ENCODE data around the gene ZFYVE19.
A peak's percentile ranks its signal among the peaks of the same experiment; 100 is the strongest.

ZFYVE19 gene

DNA sequence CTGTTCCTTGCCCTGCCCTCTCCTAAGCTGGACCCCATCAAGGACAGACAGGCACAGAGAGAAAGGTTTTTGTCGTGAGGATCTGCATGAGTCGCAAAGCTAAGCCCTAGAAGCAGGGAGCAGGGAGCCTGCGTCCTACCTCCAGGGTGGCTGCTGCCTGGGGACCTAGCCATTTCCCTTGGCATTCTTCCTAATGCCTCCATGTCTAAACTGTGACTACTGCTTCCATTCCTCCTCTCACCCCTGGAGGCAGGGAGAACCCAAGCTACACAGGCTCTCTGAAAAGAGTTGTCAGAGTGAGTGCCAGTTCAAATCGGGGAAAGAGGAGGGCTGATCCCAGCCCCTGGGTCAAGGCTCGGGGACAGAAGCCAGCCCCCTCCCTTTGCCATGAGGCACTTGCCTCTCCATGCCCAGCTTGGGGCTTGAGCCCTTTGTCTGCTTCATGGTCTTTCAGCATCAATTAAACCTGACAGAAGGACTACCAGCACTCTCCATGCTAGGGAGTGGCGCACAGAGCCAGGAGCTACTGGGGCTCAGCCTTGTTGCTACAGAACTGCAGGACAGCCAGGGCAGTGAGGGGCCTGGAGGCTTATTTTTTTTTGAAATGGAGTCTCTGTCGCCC is 40.6 kb upstream of the ZFYVE19 start:
- WGBS (ENCODE audit: insufficient coverage) = 94% methylated on average over 7 of the region's 7 CpGs
- CTCF ChIA-PET = interaction anchor here (1.4 to 14.6 kb wide), 4 partner anchors 16 to 71 kb away, joined by 4 to 123 read pairs (median 8); partner anchors contain the start of gene RAD51
- Histone ChIP-seq H3K27me3 (replicated peaks in 2 of 5; ENCODE audit: control insufficient read depth in 4 of 5, insufficient read depth in 5 of 5, low read length in 4 of 5) (no peaks in the 10 kb centered on the region), H3K9me3 (ENCODE audit: control extremely low read depth in 1 of 5, control insufficient read depth in 4 of 5, insufficient read depth in 2 of 5, low read depth in 1 of 5, low read length in 4 of 5) (no peaks in the 10 kb centered on the region), H3K27ac (ENCODE audit: insufficient read depth in 1 of 2, low read depth in 1 of 2, low read length in 2 of 2, poor library complexity in 1 of 2, severe bottlenecking in 2 of 2) (no peak overlapping the region), H3K36me3 (ENCODE audit: control insufficient read depth in 4 of 4, insufficient read depth in 4 of 4, low read length in 3 of 4) (peaks cover 0 to 31% (median 11%) of the 10 kb centered on the region in 4 experiments), H3K4me3 (ENCODE audit: control insufficient read depth in 1 of 7, extremely low read depth in 1 of 7, insufficient read depth in 4 of 7, low read depth in 2 of 7, low read length in 6 of 7) (no peak overlapping the region), H3K4me1 (ENCODE audit: control extremely low read depth in 1 of 4, control insufficient read depth in 4 of 4, insufficient read depth in 4 of 4, low read length in 3 of 4) (peaks cover 5 to 82% (median 71%) of the 10 kb centered on the region in 4 experiments)
- DNase-seq = no peak
- POLR2A ChIA-PET = no interaction called here

DNA sequence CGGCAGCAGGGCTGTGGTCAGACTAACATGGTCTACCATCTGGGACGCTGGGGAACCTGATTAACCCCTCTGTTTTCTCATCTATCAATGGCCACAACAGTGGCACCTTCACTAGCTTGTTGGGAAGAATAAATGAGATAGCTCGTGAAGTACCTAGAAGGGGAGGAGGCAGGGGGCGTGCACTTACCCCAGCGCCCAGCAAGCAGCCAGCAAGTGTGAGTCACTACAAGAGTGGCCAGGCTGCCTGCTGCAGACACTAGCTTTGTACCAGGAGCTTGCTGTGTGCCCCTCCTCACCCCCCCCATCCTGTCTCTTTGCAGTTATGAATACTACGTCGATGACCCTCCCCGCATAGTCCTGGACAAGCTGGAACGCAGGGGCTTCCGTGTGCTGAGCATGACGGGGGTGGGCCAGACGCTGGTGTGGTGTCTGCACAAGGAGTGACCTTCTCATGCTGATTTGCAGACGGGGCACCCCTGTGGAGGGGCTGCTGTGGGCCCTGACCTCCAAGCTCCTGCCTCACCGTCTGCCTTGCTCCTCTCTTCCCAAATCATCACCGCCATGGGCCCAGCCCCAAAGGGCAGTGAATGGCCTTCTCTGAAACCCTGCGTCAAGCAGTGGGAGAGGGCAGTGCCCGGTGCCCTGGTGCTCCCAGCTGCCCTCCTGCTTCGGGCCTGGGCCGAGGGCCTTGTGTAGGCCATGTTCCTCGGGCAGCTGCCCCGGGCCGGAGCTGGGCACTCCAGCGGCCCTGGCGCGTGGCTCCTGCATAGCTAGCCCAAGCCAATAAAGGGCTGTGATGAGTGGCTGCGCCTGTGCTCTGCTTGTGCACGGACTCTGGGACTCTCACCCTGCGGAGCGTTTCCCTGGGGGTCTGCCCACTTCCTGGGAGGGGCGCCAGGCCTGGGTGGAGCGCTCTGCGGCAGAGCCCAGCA is 39.7 kb upstream of the ZFYVE19 start:
- CTCF ChIA-PET = interaction anchor here (1.4 to 14.6 kb wide), 5 partner anchors 17 to 72 kb away, joined by 3 to 123 read pairs (median 6); partner anchors contain the start of gene RAD51
- Histone ChIP-seq H3K4me1 (ENCODE audit: control extremely low read depth in 1 of 4, control insufficient read depth in 4 of 4, insufficient read depth in 4 of 4, low read length in 3 of 4) (peaks cover 5 to 85% (median 73%) of the 10 kb centered on the region in 4 experiments), H3K27ac (ENCODE audit: insufficient read depth in 1 of 2, low read depth in 1 of 2, low read length in 2 of 2, poor library complexity in 1 of 2, severe bottlenecking in 2 of 2) (no peak overlapping the region), H3K4me3 (ENCODE audit: control insufficient read depth in 1 of 7, extremely low read depth in 1 of 7, insufficient read depth in 4 of 7, low read depth in 2 of 7, low read length in 6 of 7) (no peak overlapping the region), H3K36me3 (ENCODE audit: control insufficient read depth in 4 of 4, insufficient read depth in 4 of 4, low read length in 3 of 4) (peaks cover 0 to 35% (median 14%) of the 10 kb centered on the region in 4 experiments), H3K9me3 (ENCODE audit: control extremely low read depth in 1 of 5, control insufficient read depth in 4 of 5, insufficient read depth in 2 of 5, low read depth in 1 of 5, low read length in 4 of 5) (no peaks in the 10 kb centered on the region), H3K27me3 (replicated peaks in 2 of 5; ENCODE audit: control insufficient read depth in 4 of 5, insufficient read depth in 5 of 5, low read length in 4 of 5) (no peaks in the 10 kb centered on the region)
- 97% methylated on average over 25 of the region's 32 CpGs for WGBS (ENCODE audit: insufficient coverage)
- POLR2A ChIA-PET = no interaction called here
- no peak for DNase-seq

- Histone ChIP-seq H3K4me1 (ENCODE audit: control extremely low read depth in 1 of 4, control insufficient read depth in 4 of 4, insufficient read depth in 4 of 4, low read length in 3 of 4) (peaks cover 5 to 80% (median 67%) of the 10 kb centered on the region in 4 experiments), H3K36me3 (ENCODE audit: control insufficient read depth in 4 of 4, insufficient read depth in 4 of 4, low read length in 3 of 4) (peaks cover 0 to 40% (median 17%) of the 10 kb centered on the region in 4 experiments), H3K9me3 (ENCODE audit: control extremely low read depth in 1 of 5, control insufficient read depth in 4 of 5, insufficient read depth in 2 of 5, low read depth in 1 of 5, low read length in 4 of 5) (no peaks in the 10 kb centered on the region), H3K4me3 (ENCODE audit: control insufficient read depth in 1 of 7, extremely low read depth in 1 of 7, insufficient read depth in 4 of 7, low read depth in 2 of 7, low read length in 6 of 7) (peak overlapping the region in 1 of 7 experiments; percentile 63), H3K27me3 (replicated peaks in 2 of 5; ENCODE audit: control insufficient read depth in 4 of 5, insufficient read depth in 5 of 5, low read length in 4 of 5) (no peaks in the 10 kb centered on the region), H3K27ac (ENCODE audit: insufficient read depth in 1 of 2, low read depth in 1 of 2, low read length in 2 of 2, poor library complexity in 1 of 2, severe bottlenecking in 2 of 2) (peak overlapping the region; percentile 16 to 65)
- ChIA-PET POLR2A (interaction anchor here (0.7 kb wide), 1 partner anchor 11 kb away, joined by 3 read pairs; no protein-coding TSS in a partner anchor), CTCF (interaction anchor here (1.2 to 14.6 kb wide), 6 partner anchors 11 to 73 kb away, joined by 3 to 123 read pairs (median 6); partner anchors contain the start of gene RAD51)
- DNase-seq = no peak
- WGBS (ENCODE audit: insufficient coverage) = 95% methylated on average over 24 of the region's 29 CpGs
Measured at GRCh38 chr15:40767838-40768500, 38.9 kb upstream of the ZFYVE19 start.

DNA sequence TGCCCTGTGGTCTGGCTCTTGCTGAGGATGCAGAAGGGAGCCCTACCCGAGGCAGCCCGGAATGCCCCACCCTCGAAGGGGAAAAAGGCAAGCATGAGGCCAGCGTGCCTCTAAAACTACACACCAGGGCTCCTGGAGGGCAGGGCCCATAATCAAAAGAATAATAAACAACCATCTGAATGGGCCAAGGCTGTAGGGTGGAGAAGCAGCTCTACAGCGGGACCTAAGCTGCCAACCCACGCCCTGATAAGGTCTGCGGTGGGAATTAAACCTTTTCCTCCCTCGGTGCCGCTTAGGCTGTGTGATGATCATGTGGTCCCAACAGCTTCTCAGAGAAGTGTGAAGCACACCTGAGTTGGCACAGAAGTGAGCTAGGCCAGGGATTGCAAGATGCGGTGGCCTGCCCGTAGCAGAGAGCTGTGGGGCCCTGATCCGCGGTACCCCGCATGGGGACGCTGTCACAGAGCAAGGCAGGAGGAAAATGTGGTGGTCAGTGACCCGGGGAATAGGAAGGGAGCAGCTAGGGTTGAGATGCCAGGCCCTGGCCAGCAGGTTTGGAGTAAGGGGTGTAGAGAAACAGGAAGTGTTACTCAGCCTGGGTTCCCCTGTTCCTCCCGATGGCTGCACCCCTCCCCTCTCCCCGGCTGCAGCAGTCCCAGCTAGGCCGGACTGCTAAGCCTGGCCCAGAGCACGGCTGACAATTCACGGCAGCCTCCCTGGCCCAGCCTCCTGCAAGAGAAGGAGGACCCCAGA is 38.2 kb upstream of the ZFYVE19 start:
- 50% methylated on average over 13 of the region's 21 CpGs for WGBS (ENCODE audit: insufficient coverage)
- DNase-seq = peak in 2 of 3 donors; percentile 58 to 72
- ChIA-PET CTCF (interaction anchor here (1.1 to 14.6 kb wide), 10 partner anchors 10 to 89 kb away, joined by 3 to 123 read pairs (median 6); partner anchors contain the start of gene RAD51), POLR2A (interaction anchor here (0.6 to 0.7 kb wide), 2 partner anchors 10 to 152 kb away, joined by 3 to 4 read pairs; no protein-coding TSS in a partner anchor)
- H3K4me1 ChIP-seq (ENCODE audit: control extremely low read depth in 1 of 4, control insufficient read depth in 4 of 4, insufficient read depth in 4 of 4, low read length in 3 of 4) = peaks cover 5 to 73% (median 59%) of the 10 kb centered on the region in 4 experiments
- no peaks in the 10 kb centered on the region for H3K9me3 ChIP-seq (ENCODE audit: control extremely low read depth in 1 of 5, control insufficient read depth in 4 of 5, insufficient read depth in 2 of 5, low read depth in 1 of 5, low read length in 4 of 5)
- peak overlapping the region; percentile 16 to 65 for H3K27ac ChIP-seq (ENCODE audit: insufficient read depth in 1 of 2, low read depth in 1 of 2, low read length in 2 of 2, poor library complexity in 1 of 2, severe bottlenecking in 2 of 2)
- peaks cover 0 to 47% (median 20%) of the 10 kb centered on the region in 4 experiments for H3K36me3 ChIP-seq (ENCODE audit: control insufficient read depth in 4 of 4, insufficient read depth in 4 of 4, low read length in 3 of 4)
- no peaks in the 10 kb centered on the region for H3K27me3 ChIP-seq (replicated peaks in 2 of 5; ENCODE audit: control insufficient read depth in 4 of 5, insufficient read depth in 5 of 5, low read length in 4 of 5)
- H3K4me3 ChIP-seq (ENCODE audit: control insufficient read depth in 1 of 7, extremely low read depth in 1 of 7, insufficient read depth in 4 of 7, low read depth in 2 of 7, low read length in 6 of 7) = peak overlapping the region in 5 of 7 experiments; percentile 21 to 63 (median 53)

GRCh38 chr15:40769274-40770146 is 37.4 kb upstream of the ZFYVE19 start, which contains the start of gene C15orf62:
C15orf62 (plus strand) TSS chr15:40769980; CDS start chr15:40770496, 516 bp downstream.
- WGBS (ENCODE audit: insufficient coverage) = 9% methylated on average over 22 of the region's 28 CpGs
- peaks cover under 1 to 55% (median 28%) of the 10 kb centered on the region in 4 experiments for H3K36me3 ChIP-seq (ENCODE audit: control insufficient read depth in 4 of 4, insufficient read depth in 4 of 4, low read length in 3 of 4)
- ChIA-PET POLR2A (interaction anchor here (0.6 to 1.0 kb wide), 2 partner anchors 13 to 153 kb away, joined by 4 read pairs; no protein-coding TSS in a partner anchor), CTCF (interaction anchor here (0.8 to 14.6 kb wide), 14 partner anchors 8 to 90 kb away, joined by 3 to 123 read pairs (median 5); partner anchors contain the start of gene RAD51)
- H3K27me3 ChIP-seq (replicated peaks in 2 of 5; ENCODE audit: control insufficient read depth in 4 of 5, insufficient read depth in 5 of 5, low read length in 4 of 5) = no peaks in the 10 kb centered on the region
- H3K9me3 ChIP-seq (ENCODE audit: control extremely low read depth in 1 of 5, control insufficient read depth in 4 of 5, insufficient read depth in 2 of 5, low read depth in 1 of 5, low read length in 4 of 5) = no peaks in the 10 kb centered on the region
- H3K4me1 ChIP-seq (ENCODE audit: control extremely low read depth in 1 of 4, control insufficient read depth in 4 of 4, insufficient read depth in 4 of 4, low read length in 3 of 4) = peaks cover 4 to 64% (median 52%) of the 10 kb centered on the region in 4 experiments
- H3K27ac ChIP-seq (ENCODE audit: insufficient read depth in 1 of 2, low read depth in 1 of 2, low read length in 2 of 2, poor library complexity in 1 of 2, severe bottlenecking in 2 of 2) = peak within 1 kb of the TSS; percentile 40 to 65
- peak within 1 kb of the TSS in 5 of 7 experiments; percentile 21 to 63 (median 53) for H3K4me3 ChIP-seq (ENCODE audit: control insufficient read depth in 1 of 7, extremely low read depth in 1 of 7, insufficient read depth in 4 of 7, low read depth in 2 of 7, low read length in 6 of 7)
- peak; percentile 86 to 97 (median 94) for DNase-seq

Measured in common myeloid progenitor, CD34-positive (primary cell).